ENCODE results near the gene PCMT1. TPM values are rescaled to one million over a fixed set of nuclear protein-coding genes. Genes with fewer than 3 reads are reported as not detected.

Gene PCMT1
- total and polyA plus RNA-seq, 2 of the 13 experiments (the other 11 are each of a cell fraction or from before 2014, with no cell fraction given) = 112 to 169 TPM

DNA sequence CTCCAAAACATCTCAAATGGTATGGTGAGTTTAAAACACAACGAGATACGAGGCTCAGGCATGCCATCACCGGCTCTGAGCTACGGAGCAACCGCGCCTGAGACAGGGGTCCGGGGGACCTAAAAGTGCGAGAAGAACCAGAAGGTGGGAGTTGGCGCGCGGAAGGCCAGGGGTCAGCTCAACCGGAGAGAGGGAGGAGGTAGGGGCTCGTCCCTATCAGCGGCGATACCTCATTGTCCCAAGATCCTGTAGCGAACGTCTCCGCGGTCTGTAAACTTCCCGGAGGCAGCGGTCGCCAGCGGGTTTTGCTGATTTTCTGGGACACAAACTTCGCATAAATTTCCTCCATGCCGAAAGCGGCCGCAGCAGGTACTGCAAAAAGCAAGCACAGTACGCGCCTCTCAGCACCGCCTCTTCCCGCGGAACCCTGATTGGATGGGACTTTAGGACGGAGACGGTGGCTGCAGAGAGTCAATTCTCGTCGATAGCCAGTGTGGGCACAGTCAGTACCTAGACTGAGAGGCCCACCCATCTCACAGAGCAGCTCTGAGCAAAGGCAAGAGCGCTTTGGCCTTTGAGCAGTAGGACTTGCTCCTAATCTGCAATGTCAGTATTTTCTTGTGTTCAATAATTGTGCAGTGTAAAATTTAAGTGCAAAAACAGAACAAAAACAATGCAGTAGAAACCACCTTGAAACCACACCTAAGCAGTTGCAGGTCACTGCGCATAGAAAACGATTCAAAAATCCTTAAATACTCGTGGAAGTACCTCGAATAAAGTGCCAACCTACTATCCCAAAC lies 3.2 kb upstream of the PCMT1 start, which contains the start of gene NUP43 (continued):
- TF ChIP-seq FOXK1 (CRISPR knock-in tag; IDR thresholded peaks at IDR 0.05; ENCODE audit: borderline replicate concordance, low read depth) (no peak), GPBP1L1 (CRISPR knock-in tag; IDR thresholded peaks at IDR 0.05) (no peak), RAD21 (CRISPR knock-in tag; IDR thresholded peaks at IDR 0.05) (peak; percentile 61), SPEN (CRISPR knock-in tag; IDR thresholded peaks at IDR 0.05; ENCODE audit: low read depth) (peak; percentile 98), DNMT1 (CRISPR knock-in tag; IDR thresholded peaks at IDR 0.05) (peak; percentile 88), CCDC6 (CRISPR knock-in tag; IDR thresholded peaks at IDR 0.05) (peak; percentile 89), ZNF263 (CRISPR knock-in tag; IDR thresholded peaks at IDR 0.05) (peak; percentile 71), ZNF709 (CRISPR knock-in tag; IDR thresholded peaks at IDR 0.05) (peak; percentile 84), ZC3H4 (CRISPR knock-in tag; IDR thresholded peaks at IDR 0.05; ENCODE audit: borderline replicate concordance) (no peak), FOXK2 (IDR thresholded peaks at IDR 0.05) (no peak), MXD4 (CRISPR knock-in tag; IDR thresholded peaks at IDR 0.05) (peak; percentile 94; the same call in 1 of the 2 replicates), HNRNPL (IDR thresholded peaks at IDR 0.05; ENCODE audit: low read depth, low read length) (no peak), ZNF276 (CRISPR knock-in tag; IDR thresholded peaks at IDR 0.05; ENCODE audit: low read depth) (peak; percentile 91; the same call in 1 of the 2 replicates), FOXM1 (CRISPR knock-in tag; IDR thresholded peaks at IDR 0.05) (no peak), FOSL1 (CRISPR knock-in tag; IDR thresholded peaks at IDR 0.05; ENCODE audit: borderline replicate concordance) (no peak), ZKSCAN1 (IDR thresholded peaks at IDR 0.05; ENCODE audit: low read length) (no peak), FOXA3 (CRISPR knock-in tag; IDR thresholded peaks at IDR 0.05) (peak; percentile 69; the same call in 1 of the 2 replicates), ZNF264 (CRISPR knock-in tag; IDR thresholded peaks at IDR 0.05) (peak; percentile 73; the same call in 1 of the 2 replicates), BHLHE40 (IDR thresholded peaks at IDR 0.05; ENCODE audit: low read length) (no peak), ZEB1 (IDR thresholded peaks at IDR 0.05; ENCODE audit: insufficient replicate concordance, low read depth) (no peak), ZNF776 (CRISPR knock-in tag; IDR thresholded peaks at IDR 0.05) (no peak), HMG20B (CRISPR knock-in tag; conservative IDR thresholded peaks at IDR 0.05) (peak; percentile 62; the same call in 1 of the 2 replicates)
- TF ChIP-seq, protein P1, sequence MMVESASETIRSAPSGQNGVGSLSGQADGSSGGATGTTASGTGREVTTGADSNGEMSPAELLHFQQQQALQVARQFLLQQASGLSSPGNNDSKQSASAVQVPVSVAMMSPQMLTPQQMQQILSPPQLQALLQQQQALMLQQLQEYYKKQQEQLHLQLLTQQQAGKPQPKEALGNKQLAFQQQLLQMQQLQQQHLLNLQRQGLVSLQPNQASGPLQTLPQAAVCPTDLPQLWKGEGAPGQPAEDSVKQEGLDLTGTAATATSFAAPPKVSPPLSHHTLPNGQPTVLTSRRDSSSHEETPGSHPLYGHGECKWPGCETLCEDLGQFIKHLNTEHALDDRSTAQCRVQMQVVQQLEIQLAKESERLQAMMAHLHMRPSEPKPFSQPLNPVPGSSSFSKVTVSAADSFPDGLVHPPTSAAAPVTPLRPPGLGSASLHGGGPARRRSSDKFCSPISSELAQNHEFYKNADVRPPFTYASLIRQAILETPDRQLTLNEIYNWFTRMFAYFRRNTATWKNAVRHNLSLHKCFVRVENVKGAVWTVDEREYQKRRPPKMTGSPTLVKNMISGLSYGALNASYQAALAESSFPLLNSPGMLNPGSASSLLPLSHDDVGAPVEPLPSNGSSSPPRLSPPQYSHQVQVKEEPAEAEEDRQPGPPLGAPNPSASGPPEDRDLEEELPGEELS (CRISPR knock-in tag; IDR thresholded peaks at IDR 0.05) = peak; percentile 55
- TF ChIP-seq, protein P2, sequence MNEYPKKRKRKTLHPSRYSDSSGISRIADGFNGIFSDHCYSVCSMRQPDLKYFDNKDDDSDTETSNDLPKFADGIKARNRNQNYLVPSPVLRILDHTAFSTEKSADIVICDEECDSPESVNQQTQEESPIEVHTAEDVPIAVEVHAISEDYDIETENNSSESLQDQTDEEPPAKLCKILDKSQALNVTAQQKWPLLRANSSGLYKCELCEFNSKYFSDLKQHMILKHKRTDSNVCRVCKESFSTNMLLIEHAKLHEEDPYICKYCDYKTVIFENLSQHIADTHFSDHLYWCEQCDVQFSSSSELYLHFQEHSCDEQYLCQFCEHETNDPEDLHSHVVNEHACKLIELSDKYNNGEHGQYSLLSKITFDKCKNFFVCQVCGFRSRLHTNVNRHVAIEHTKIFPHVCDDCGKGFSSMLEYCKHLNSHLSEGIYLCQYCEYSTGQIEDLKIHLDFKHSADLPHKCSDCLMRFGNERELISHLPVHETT (CRISPR knock-in tag; conservative IDR thresholded peaks at IDR 0.05) = 0 out of 2 replicates have a peak, but pooled peaks have one; percentile 52
- TF ChIP-seq, protein P3, sequence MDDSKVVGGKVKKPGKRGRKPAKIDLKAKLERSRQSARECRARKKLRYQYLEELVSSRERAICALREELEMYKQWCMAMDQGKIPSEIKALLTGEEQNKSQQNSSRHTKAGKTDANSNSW (CRISPR knock-in tag; IDR thresholded peaks at IDR 0.05; ENCODE audit: borderline replicate concordance) = 0 out of 2 replicates have a peak, but pooled peaks have one; percentile 46
